ENCODE data around the gene SRCAP.

The SRCAP gene

GRCh38 chr16:30766933-30767284 is 67.9 kb downstream of the SRCAP start:
- no peak for DNase-seq (ENCODE audit: low spot score)
- TF ChIP-seq CTCF (IDR thresholded peaks at IDR 0.05; ENCODE audit: extremely low read depth, missing control alignments), result no peak

DNA sequence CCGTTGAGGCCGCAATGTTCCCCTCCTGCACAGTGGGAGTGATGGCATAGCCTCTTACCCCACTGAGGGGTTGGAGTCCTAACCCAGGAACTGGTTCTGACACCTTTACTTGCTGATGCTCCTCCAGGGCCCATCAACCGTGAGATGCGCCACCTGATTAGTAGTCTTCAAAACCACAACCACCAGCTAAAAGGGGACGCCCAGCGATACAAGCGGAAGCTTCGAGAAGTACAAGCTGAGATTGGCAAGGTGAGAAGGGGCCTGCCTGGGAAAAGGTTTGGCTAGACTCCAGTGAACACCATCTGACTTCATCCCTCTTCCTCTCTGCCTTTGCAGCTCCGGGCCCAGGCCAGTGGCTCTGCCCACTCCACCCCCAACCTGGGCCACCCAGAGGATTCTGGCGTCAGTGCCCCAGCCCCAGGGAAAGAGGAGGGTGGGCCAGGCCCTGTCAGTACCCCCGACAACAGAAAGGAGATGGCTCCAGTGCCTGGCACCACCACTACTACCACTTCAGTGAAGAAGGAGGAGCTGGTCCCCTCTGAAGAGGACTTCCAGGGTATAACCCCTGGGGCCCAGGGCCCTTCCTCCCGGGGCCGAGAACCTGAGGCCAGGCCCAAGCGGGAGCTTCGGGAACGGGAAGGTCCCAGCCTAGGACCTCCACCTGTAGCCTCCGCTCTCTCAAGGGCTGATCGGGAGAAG is 68.9 kb downstream of the SRCAP start:
- no peak for TF ChIP-seq CTCF (IDR thresholded peaks at IDR 0.05; ENCODE audit: extremely low read depth, missing control alignments)
- DNase-seq (ENCODE audit: low spot score), result no peak

DNA sequence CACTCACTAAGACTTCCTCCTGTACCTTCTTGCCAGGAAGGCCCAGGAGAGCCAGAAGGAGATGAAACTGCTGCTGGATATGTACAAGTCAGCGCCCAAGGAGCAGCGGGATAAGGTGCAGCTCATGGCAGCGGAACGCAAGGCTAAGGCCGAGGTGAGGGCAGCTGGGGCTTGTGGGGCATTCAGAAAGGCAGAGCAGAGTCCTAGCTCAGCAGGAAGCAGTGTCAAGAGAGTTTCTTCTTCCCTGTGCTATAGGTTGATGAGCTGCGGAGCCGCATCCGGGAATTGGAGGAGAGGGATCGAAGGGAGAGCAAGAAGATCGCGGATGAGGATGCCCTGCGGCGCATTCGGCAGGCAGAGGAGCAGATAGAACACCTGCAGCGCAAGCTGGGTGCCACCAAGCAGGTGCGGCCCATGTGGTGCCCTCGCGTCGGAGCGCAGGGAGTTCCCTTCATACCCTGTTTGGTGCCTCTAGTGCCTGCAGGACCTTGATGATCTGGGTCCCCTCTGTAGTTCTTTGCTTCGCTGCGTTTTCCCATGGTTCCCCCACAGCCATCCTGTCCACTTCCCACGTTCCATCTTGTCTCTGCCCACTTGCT is 69.7 kb downstream of the SRCAP start:
- TF ChIP-seq CTCF (IDR thresholded peaks at IDR 0.05; ENCODE audit: extremely low read depth, missing control alignments), result no peak
- no peak for DNase-seq (ENCODE audit: low spot score)

GRCh38 chr16:30769379-30770089 is 70.6 kb downstream of the SRCAP start:
- no peak for DNase-seq (ENCODE audit: low spot score)
- TF ChIP-seq CTCF (IDR thresholded peaks at IDR 0.05; ENCODE audit: extremely low read depth, missing control alignments), result no peak

- no peak for DNase-seq (ENCODE audit: low spot score)
Observed at GRCh38 chr16:30771726-30772125, 72.8 kb downstream of the SRCAP start.

DNA sequence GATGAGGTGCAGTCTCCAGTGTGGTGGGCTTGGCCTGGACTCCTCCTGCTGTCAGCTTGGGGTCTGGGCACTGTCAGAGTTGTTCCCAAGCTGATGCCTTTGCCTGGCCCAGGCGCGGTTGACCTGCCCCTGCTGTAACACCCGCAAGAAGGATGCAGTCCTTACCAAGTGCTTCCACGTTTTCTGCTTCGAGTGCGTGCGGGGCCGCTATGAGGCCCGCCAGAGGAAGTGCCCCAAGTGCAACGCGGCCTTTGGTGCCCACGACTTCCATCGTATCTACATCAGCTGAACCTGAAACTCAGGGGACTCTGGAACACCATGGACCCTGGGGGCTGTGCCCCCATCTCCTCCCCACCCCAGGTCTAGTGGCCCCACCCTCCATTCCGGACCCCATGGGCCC is 74.9 kb downstream of the SRCAP start:
- TF ChIP-seq CTCF (IDR thresholded peaks at IDR 0.05; ENCODE audit: extremely low read depth, missing control alignments), result no peak
- DNase-seq (ENCODE audit: low spot score), result no peak

More at GRCh38 chr16:30771726-30772125, 72.8 kb downstream of the SRCAP start:
- no peak for TF ChIP-seq CTCF (IDR thresholded peaks at IDR 0.05; ENCODE audit: extremely low read depth, missing control alignments)
